GM18951 (cell line): ENCODE measurements around the gene POTEI.
"Not testable (repeated sequence)": the region's sequence is repeated elsewhere in the genome, so short reads cannot be mapped to it uniquely, and the experiment has no call there.

ENCODE experiments used
- in situ Hi-C: fragments of 300-500 bp; cut with MboI; formaldehyde crosslinking; loops from one replicate; pipeline ENCODE4 v1.12.0; 2022; ENCODE audit warnings: low sequenced_read_pairs, mixed read lengths, inconsistent platforms; ENCODE audit not compliant: unreplicated experiment

POTEI gene

DNA sequence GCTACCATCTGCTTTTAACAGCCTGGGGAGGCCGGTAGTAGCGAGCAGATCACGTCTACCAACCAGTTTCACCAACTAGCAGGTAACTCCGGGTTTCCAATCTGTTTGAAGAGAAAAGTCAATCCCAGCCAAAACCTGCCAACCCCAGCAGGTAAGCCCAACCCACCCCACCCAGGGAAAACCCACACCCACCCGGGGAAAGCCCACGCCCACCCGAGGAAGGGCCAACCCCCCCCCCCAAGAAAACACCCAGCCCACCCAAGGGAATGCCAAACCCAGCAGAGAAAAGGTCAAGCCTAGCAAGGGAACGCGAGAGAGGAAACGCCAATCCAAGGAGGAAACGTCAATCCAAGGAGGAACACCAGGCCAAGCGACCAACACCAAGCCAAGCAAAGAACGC lies at the start of gene POTEI:
TSS of gene POTEI (minus strand) at position 101 of the 400 bp plus-strand sequence. CDS start at position 8, 93 bp downstream.
- in situ Hi-C loops = not testable (repeated sequence)

- in situ Hi-C loops = not testable (repeated sequence)
These were observed 47.3 kb upstream of the POTEI start for GRCh38 chr2:130556441-130556840.

DNA sequence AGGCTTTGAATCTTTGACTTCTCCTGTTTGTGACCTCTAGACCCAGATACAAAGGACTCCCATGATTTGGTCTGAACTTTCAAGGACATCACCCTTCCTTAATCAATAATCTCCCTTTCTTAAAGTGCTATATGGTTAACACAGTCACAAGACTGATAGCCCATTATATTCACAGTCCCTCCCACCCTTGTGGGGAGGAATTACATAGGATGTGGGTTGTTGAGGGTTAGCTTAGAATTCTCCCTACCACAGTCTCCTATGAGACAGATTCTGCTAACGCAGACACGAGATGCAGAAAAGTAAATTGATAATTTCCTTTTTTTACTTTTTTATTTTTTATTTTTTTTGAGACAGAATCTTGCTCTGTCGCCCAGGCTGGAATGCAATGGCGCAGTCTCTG lies 45.0 kb upstream of the POTEI start:
- in situ Hi-C loops = not testable (repeated sequence)

- in situ Hi-C loops = not testable (repeated sequence)
These were observed 40.3 kb upstream of the POTEI start for GRCh38 chr2:130549475-130549874.

- in situ Hi-C loops = not testable (repeated sequence)
These were observed 39.3 kb upstream of the POTEI start for GRCh38 chr2:130548418-130548817.

DNA sequence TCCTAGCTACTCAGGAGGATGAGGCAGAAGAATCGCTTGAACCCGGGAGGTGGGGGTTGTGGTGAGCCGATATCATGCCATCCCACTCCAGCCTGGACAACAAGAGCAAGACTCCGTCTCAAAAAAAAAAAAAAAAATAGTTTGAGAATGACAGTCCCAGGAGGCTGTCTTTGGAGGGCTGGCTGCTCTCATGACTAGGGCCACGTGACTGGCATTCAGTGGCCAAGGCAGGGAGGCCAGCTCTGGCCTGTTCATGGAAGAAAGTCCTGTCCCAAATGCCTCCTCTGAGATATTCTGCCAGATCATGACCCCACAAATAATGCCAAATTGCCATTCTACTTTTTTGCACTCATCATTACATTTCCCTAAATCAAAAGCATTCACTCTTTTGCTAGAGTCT lies 35.9 kb upstream of the POTEI start:
- in situ Hi-C loops = not testable (repeated sequence)

DNA sequence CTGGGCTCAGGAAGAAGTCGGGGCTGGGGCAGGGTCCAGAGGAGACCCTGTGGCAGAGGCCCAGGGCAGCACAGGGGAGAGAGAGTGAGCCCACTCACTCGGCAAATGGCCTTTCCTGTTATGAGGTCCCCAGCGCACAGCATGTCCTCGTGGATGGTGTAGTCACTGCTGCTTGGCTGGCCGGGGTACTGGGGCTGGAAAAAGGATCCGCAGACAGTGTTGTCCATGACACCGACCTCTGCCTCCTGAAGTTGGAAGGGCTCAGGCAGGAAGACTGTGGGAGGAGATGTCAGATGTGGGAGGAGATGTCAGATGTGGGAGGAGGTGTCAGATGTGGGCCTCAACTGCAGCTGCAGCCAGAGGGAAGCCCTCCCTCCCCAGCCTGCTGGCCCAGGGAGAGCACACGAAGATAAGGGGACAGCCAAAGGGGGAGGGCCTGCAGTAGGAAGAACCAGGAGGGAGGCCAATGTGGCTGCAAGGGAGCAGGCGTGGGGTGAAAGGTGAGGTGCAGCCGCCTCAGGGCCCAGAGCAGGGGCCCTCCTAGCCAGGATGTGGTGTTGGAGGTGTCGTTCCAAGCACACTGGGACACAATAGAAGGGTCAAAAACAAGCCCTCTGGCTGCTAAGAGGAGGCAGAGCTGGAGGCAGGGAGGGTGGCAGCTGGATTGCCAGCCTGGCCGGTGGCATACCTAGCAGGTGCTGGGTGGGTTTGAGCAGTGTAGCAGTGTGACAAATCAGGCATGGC lies 34.8 kb upstream of the POTEI start:
- in situ Hi-C loops = not testable (repeated sequence)

DNA sequence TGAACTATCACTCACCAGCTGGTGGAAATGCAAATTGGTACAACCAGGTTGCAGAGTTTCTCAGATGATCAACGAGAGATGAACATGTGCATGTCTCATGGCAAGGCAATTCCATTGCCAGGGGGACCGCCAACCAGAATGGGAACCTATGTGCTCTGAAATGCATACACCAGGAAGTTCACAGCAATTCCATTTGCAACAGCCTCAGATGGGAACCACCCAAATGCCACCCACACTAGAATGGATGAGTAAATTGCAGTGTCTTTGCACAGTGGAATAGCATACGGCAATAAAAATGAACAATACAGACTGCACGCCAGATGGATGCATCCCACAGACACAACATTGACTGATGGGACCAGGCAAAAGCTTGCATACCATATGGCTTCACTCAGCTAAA lies 33.7 kb upstream of the POTEI start:
- in situ Hi-C loops = not testable (repeated sequence)

DNA sequence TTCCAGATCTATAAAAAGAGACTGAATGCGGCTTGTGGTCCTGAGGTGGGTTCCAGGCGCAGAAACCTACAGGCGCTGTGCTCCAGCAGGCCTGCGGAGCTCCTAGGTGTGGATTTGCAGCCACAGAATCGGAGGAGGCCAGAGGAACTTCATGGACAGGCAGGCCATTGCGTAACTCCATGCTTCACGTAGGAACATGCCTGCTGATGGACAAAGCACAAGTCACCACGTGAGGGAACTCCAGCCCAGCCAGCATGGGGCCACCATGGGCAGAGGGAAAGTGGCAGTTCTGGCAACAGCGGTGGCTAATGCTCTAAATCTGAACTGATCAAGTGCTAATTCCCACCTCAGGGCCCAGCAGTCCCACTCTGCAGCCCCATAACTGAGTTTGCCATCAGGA lies 29.1 kb upstream of the POTEI start:
- in situ Hi-C loops = not testable (repeated sequence)

- in situ Hi-C loops = not testable (repeated sequence)
These were observed 27.5 kb upstream of the POTEI start for GRCh38 chr2:130536654-130537053.

DNA sequence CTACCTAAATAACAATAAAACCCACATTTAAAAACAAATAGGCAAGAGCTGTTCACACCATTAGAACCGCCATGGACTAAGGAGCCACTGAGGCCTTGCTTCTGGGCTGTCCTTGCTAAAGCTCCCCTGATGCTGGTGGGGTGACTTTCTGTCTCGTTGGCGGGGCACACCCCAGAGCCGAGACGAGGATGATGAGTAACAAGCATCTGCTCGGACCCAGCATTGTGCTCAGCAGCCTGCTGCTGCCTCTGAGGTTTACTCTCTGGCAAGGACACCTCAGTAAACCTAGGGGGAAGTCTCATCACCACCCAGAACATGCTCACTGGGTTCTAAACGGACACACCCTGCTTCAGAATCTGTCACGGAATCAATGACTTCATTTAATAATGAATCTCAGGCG lies 22.5 kb upstream of the POTEI start:
- in situ Hi-C loops = not testable (repeated sequence)

- in situ Hi-C loops = not testable (repeated sequence)
These were observed 22.1 kb upstream of the POTEI start for GRCh38 chr2:130531225-130531624.

DNA sequence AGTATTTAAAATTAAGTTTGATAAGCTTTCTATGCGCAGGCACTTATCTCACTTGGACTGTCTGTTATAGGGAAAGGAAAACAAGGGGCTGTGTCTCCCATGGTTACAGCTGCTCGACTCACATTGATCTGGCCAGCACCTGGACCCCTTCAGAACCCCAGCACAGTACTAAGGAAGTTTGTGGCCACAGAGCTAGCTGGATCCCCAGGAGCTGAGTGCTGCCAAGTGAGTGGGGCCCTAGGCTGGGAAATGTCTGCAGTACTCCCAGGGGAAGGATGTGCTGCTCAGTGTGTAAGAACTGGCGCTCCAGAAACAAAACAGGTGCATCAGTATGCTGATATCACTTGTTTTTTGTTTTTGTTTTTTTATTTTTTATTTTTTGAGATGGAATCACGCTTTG lies 21.1 kb upstream of the POTEI start:
- in situ Hi-C loops = not testable (repeated sequence)

DNA sequence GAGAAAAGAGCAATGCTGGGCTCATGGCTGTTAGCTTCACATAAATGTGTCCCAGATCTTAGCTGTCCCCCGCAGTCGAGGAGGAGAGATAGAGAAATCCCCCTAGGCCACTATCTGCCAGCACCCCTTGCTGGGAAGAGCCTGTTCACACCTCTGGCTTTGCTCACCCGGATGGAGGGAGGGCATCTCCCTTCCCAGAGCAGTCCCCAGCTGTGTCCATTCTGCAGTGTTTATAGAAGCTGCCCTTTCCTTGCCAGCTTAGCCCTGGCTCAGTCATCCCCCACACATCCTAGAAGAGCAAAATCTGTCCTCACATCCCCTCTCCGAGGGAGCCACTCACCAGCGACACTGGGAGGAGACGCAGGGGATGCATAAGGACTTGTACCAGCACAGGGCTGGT lies 20.4 kb upstream of the POTEI start:
- in situ Hi-C loops = not testable (repeated sequence)

DNA sequence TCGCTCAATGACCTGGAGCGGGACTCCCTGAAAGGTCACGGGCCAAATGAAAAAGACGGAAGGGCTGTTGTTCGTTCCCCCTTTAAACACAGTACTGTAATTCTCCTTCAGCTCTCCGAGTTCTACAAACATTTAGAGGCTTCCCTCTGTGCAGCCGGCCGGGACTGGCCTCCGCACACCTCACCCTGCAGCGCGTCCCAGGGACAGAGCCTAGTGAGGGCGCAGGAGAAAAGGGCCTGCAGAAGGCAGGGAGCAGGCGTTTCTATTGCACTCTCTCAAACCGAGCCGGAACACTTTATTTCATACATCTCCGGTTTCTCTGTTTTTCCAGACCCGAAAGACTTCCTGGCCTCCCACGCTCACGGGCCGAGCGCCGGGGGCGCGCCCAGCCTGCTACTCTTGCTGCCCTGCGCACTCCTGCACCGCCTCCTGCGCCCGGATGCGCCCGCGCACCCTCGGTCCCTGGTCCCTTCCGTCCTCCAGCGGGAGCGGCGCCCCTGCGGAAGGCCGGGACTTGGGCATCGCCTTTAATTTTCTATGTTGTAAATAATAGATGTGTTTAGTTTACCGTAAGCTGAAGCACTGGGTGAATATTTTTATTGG lies 18.3 kb upstream of the POTEI start:
- in situ Hi-C loops = not testable (repeated sequence)

- in situ Hi-C loops = not testable (repeated sequence)
These were observed 13.3 kb upstream of the POTEI start for GRCh38 chr2:130522390-130522789.

DNA sequence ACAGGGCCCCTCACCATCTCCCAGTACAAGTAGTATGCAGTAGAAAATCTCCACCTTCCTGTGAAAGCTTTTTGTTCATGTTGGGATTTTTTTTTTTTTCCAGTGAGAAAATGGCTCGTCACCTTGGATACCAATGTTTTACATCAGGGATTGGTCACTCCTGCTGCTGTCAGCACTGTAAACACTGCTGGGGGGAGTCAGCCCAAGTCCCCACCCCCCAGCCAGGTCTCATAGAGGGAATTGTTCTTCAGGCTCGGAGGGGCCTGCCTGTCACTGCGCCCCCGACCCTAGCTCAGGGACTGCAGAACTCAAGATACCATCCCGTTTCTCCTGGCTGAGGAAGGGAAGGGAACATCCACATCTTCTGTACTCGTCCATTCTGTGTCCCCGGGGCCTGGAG lies 11.9 kb upstream of the POTEI start, which contains the start of gene CFC1B:
TSS of gene CFC1B (plus strand) at position 231 of the 400 bp plus-strand sequence. CDS start 263 bp downstream, outside the sequence.
- in situ Hi-C loops = not testable (repeated sequence)

- in situ Hi-C loops = not testable (repeated sequence)
These were observed 9.5 kb upstream of the POTEI start for GRCh38 chr2:130518516-130519106.

DNA sequence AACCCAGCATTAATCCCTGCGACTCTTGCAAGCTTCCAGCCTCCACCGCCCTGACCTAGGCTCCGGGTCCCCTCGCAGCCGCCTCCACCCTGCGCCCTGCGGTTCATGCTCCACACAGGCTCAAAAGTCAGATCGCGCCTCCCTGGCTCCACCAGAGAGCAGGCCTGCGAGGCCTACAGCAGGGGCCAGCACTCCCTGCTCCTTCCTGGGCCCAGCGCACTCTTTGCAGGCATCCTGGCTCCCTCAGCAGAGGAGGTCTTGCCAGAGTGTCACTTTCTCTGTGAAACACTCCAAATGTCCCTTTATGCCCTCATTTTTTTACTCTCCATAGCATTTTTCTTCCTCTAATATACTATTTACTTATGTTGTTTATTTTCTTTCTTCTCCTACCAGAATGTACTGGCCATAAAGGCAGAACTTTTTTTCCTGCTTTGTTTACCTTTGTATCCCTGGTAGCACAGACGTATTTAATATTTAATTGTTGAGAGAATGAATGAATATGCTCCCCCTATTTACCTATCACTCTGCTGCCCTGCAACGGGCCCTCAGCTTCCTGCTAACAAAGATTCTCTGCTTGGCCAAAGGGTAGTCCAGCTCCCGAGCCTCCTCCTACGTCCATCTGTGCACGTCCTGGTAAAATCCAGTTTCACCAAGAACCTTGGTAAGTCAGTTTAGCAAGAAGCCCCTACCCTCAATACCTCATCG lies 2.8 kb upstream of the POTEI start:
- in situ Hi-C loops = not testable (repeated sequence)
